ENCODE results near the gene TRPM3.

DNA sequence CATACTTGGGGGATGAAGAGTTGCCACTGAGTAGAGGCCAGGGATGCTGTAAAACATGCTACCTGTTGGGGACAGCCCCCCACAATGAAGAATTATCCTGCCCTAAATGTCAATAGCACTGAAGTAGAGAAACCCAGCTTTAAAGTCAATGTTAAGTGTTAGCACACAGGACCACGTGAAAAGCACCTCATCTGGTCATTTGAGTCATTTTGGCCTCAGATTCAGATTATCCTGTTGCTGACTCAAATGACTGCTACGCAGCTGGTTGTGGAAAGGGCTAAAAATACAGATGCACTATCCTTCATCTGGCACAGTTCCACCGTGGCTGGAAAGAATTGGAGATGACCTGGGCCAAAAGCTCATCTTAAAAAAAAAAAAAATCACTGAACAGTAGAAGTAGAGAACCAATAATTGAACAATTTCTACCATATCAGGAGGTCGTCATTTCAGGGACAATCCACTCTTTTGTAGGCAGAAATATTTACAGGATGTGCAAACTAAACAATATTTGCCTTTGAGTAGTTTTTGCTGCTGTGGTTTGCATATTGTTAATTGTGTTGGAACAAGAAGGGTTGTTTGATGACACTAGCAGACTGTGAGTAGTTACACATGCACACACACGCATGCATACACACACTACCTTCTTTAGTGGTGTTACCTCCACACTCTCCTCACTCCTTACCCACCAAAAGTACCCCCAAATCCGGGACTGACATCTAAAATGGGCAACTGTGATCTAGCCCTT is 511.7 kb downstream of the TRPM3 start:
- TF ChIP-seq EZH2phosphoT487 (IDR thresholded peaks at IDR 0.05; ENCODE audit: low read depth): no peak
- TF ChIP-seq, protein P1, sequence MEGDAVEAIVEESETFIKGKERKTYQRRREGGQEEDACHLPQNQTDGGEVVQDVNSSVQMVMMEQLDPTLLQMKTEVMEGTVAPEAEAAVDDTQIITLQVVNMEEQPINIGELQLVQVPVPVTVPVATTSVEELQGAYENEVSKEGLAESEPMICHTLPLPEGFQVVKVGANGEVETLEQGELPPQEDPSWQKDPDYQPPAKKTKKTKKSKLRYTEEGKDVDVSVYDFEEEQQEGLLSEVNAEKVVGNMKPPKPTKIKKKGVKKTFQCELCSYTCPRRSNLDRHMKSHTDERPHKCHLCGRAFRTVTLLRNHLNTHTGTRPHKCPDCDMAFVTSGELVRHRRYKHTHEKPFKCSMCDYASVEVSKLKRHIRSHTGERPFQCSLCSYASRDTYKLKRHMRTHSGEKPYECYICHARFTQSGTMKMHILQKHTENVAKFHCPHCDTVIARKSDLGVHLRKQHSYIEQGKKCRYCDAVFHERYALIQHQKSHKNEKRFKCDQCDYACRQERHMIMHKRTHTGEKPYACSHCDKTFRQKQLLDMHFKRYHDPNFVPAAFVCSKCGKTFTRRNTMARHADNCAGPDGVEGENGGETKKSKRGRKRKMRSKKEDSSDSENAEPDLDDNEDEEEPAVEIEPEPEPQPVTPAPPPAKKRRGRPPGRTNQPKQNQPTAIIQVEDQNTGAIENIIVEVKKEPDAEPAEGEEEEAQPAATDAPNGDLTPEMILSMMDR (IDR thresholded peaks at IDR 0.05; ENCODE audit: low read depth, low read length): no peak

Measured in OCI-LY3 (cell line).